SJCRH30 (cell line): ENCODE data around the gene GDF15. TPM values are rescaled to one million over a fixed set of nuclear protein-coding genes. Genes with fewer than 3 reads are reported as not detected.
"Not testable (repeated sequence)": the region's sequence is repeated elsewhere in the genome, so short reads cannot be mapped to it uniquely, and the experiment has no call there.

Experiments used
- DNase-seq, 2 experiments: peaks; one replicate each; pipeline ENCODE4 v3.0.0-alpha.2; 2015 to 2020
- H3K27ac ChIP-seq: fragments of 250-450 bp; sonication (Bioruptor Pico); 2 replicates; pipeline ENCODE4 v1.5.1; 2020; ENCODE audit warnings: mild to moderate bottlenecking, moderate library complexity
- H3K27me3 ChIP-seq: fragments of 250-450 bp; sonication (Bioruptor Pico); 2 replicates; pipeline ENCODE4 v1.5.1; 2020; ENCODE audit warnings: mild to moderate bottlenecking, moderate library complexity
- H3K36me3 ChIP-seq: fragments of 250-450 bp; sonication (Bioruptor Pico); 2 replicates; pipeline ENCODE4 v1.5.1; 2020; ENCODE audit warnings: mild to moderate bottlenecking, moderate library complexity
- H3K4me1 ChIP-seq: fragments of 250-450 bp; sonication (Bioruptor Pico); 2 replicates; pipeline ENCODE4 v1.5.1; 2020; ENCODE audit warnings: mild to moderate bottlenecking, moderate library complexity
- H3K4me3 ChIP-seq: fragments of 250-450 bp; sonication (Bioruptor Pico); 2 replicates; pipeline ENCODE4 v1.5.1; 2020; ENCODE audit warnings: mild to moderate bottlenecking, moderate library complexity
- H3K9me3 ChIP-seq: fragments of 250-450 bp; sonication (Bioruptor Pico); replicated peaks from 2 replicates; pipeline ENCODE4 v1.5.1; 2020; ENCODE audit warnings: mild to moderate bottlenecking, moderate library complexity
- total RNA-seq: library from RNA; depleted of rRNA; stranded (reverse); fragments of >200 nt; shearing (Covaris generic); gene quantifications from 2 replicates; pipeline ENCODE4 v1.2.3, GENCODE V29; 2014; rRNA removed

Gene GDF15, protein sequence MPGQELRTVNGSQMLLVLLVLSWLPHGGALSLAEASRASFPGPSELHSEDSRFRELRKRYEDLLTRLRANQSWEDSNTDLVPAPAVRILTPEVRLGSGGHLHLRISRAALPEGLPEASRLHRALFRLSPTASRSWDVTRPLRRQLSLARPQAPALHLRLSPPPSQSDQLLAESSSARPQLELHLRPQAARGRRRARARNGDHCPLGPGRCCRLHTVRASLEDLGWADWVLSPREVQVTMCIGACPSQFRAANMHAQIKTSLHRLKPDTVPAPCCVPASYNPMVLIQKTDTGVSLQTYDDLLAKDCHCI
- 17.5 and 27.1 TPM in 2 replicates for total RNA-seq

GRCh38 chr19:18385675-18386542, at the start of gene GDF15:
GDF15 (plus strand) TSS chr19:18386158; CDS start chr19:18386190, 32 bp downstream.
- peak; percentile 84 to 89 for DNase-seq
- H3K4me3 ChIP-seq = peak within 1 kb of the TSS; percentile 71
- H3K9me3 ChIP-seq = no peaks in the 10 kb centered on the region
- peak within 1 kb of the TSS; percentile 91 for H3K27ac ChIP-seq
- H3K27me3 ChIP-seq = no peaks in the 10 kb centered on the region
- peaks cover 14% of the 10 kb centered on the region for H3K36me3 ChIP-seq
- H3K4me1 ChIP-seq = peaks cover 10% of the 10 kb centered on the region

GRCh38 chr19:18338541-18338940, 47.4 kb upstream of the GDF15 start:
- H3K36me3 ChIP-seq = no peaks in the 10 kb centered on the region
- DNase-seq = no peak
- H3K27ac ChIP-seq = no peak overlapping the region
- H3K4me1 ChIP-seq = peaks cover 7% of the 10 kb centered on the region
- no peak overlapping the region for H3K4me3 ChIP-seq
- H3K27me3 ChIP-seq = peaks cover 6% of the 10 kb centered on the region
- no peaks in the 10 kb centered on the region for H3K9me3 ChIP-seq

DNA sequence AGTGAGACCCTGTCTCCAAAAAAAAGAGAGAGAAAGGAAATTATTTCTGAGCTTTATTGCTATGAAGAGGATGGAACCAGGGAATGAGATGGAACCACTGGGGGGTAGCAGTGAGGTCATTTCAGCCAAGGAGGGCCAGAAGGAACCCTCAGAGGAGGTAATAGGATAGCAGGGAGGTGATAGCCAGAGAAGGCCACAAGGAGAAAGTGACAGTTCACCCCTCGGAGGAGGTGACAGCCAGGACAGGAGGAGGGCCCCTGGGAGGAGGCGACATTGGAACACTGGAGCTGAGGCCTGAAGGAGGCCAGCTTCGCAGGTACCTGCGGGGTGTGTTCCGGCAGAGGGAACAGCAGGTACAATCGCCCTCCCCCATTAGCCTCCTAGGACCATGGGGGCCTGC, 46.2 kb upstream of the GDF15 start:
- DNase-seq = peak; percentile 38 to 57
- Histone ChIP-seq H3K27ac (no peak overlapping the region), H3K4me1 (peaks cover 7% of the 10 kb centered on the region), H3K4me3 (no peak overlapping the region), H3K9me3 (no peaks in the 10 kb centered on the region), H3K27me3 (peaks cover 6% of the 10 kb centered on the region), H3K36me3 (no peaks in the 10 kb centered on the region)

DNA sequence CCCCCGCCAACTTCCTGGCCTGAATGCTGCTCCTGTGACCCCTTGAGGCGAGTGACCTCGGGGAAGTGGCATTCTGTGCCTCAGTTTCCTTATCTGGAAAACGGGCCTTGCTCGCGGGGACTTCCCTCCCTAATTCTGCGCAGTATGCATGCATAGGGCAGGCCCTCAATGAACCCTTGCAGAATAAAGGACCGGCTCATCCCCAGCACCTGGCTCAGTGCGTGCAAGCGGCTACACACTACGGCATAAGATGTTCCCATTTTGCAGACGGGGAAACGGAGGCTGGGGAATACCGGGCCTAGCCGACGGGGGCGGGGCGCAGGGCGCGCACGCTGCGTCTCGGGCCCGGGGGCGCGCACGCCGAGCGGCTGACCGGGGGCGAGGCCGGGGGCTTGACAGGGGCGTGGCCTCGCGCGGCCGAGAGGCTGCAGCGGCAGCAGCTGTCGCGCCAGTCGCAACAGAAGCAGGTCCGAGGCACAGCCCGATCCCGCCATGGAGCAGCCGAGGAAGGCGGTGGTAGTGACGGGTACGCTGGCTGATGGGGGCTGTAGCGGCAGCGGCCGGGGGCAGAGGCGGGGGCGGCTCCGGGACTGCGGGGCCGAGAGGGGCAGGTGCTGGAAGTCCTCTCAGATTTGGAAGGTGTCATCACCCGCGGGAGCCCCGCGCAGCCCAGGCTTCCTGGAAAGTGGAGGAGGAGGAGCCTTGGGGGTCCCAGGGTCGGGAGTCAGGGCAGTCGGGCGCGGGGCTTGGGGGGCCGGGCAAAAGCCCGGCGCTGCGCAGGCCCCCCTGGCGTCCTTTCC, 45.6 kb upstream of the GDF15 start, which contains the start of gene PGPEP1:
Gene PGPEP1 (plus strand): TSS at position 409 of the 800 bp plus-strand sequence. CDS start 84 bp downstream, at position 493.
- peak within 1 kb of the TSS; percentile 7; the same call in 1 of the 2 replicates for H3K27ac ChIP-seq

GRCh38 chr19:18340990-18341868, 44.7 kb upstream of the GDF15 start:
- peak; percentile 75 to 76 for DNase-seq
- H3K36me3 ChIP-seq = no peaks in the 10 kb centered on the region
- no peaks in the 10 kb centered on the region for H3K9me3 ChIP-seq
- H3K27ac ChIP-seq = peak overlapping the region; percentile 7; the same call in 1 of the 2 replicates
- H3K27me3 ChIP-seq = peaks cover 6% of the 10 kb centered on the region
- peak overlapping the region; percentile 60 for H3K4me3 ChIP-seq
- peaks cover 13% of the 10 kb centered on the region for H3K4me1 ChIP-seq

More for the DNA sequence above, 45.6 kb upstream of the GDF15 start, which contains the start of gene PGPEP1:
- peak within 1 kb of the TSS; percentile 60 for H3K4me3 ChIP-seq
- no peaks in the 10 kb centered on the region for H3K36me3 ChIP-seq
- no peaks in the 10 kb centered on the region for H3K9me3 ChIP-seq
- peaks cover 6% of the 10 kb centered on the region for H3K27me3 ChIP-seq
- DNase-seq = peak; percentile 73 to 74
- peaks cover 7% of the 10 kb centered on the region for H3K4me1 ChIP-seq

DNA sequence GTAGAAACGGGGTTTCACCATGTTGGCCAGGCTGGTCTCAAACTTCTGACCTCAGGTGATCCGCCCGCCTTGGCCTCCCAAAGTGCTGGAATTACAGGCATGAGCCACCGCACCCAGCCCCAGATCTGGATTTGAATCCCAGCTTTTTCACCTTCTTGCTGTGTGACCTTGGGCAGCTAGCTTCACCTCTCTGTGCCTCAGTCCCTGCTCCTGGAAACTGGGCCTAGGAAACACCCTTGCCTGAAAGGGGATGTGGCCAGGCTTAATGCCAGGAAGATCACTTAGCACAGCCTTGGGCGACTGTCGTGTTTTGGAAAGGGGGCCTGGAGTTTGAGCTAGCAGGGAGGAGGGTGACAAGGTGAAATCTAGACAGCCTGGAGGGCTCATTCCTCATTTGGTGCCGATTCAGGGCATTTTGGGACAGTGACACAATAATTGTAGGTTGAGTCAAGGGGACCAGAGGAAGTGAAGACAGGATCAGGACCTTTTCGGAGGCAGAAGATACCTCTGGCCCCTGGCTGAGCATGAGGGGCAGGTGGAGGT, 43.8 kb upstream of the GDF15 start:
- Histone ChIP-seq H3K36me3 (no peaks in the 10 kb centered on the region), H3K27ac (no peak overlapping the region), H3K9me3 (no peaks in the 10 kb centered on the region), H3K4me3 (no peak overlapping the region), H3K4me1 (peaks cover 14% of the 10 kb centered on the region), H3K27me3 (peaks cover 6% of the 10 kb centered on the region)
- DNase-seq = no peak

GRCh38 chr19:18344582-18344950, 41.4 kb upstream of the GDF15 start:
- no peaks in the 10 kb centered on the region for H3K36me3 ChIP-seq
- no peak overlapping the region for H3K27ac ChIP-seq
- H3K9me3 ChIP-seq = no peaks in the 10 kb centered on the region
- peaks cover 14% of the 10 kb centered on the region for H3K4me1 ChIP-seq
- no peak for DNase-seq
- no peak overlapping the region for H3K4me3 ChIP-seq
- H3K27me3 ChIP-seq = no peaks in the 10 kb centered on the region

DNA sequence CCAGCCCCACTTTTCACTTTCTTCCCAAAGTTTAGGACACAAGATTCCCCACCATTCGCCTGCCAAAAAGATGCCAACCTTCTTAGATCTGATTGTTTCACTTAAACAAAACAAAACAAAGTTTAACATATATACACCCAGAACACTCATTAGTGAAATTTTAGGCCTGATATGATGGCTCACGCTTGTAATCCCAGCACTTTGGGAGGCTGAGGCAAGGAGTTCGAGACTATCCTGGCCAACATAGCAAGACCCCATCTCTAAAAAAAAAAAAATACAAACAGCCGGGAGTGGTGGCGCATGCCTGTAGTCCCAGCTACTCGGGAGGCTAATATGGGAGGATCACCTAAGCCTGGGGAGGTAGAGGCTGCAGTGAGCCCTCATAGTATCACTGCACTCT, 40.7 kb upstream of the GDF15 start:
- Histone ChIP-seq H3K4me3 (no peak overlapping the region), H3K27me3 (no peaks in the 10 kb centered on the region), H3K27ac (no peak overlapping the region), H3K9me3 (no peaks in the 10 kb centered on the region), H3K36me3 (no peaks in the 10 kb centered on the region), H3K4me1 (peaks cover 14% of the 10 kb centered on the region)
- no peak for DNase-seq

- Histone ChIP-seq H3K36me3 (no peaks in the 10 kb centered on the region), H3K9me3 (no peaks in the 10 kb centered on the region), H3K4me3 (no peak overlapping the region), H3K27ac (peak overlapping the region; percentile 35; the same call in 1 of the 2 replicates), H3K4me1 (peaks cover 12% of the 10 kb centered on the region), H3K27me3 (no peaks in the 10 kb centered on the region)
- DNase-seq = peak; percentile 76 to 79
Measured at GRCh38 chr19:18346091-18346490, 39.9 kb upstream of the GDF15 start.

DNA sequence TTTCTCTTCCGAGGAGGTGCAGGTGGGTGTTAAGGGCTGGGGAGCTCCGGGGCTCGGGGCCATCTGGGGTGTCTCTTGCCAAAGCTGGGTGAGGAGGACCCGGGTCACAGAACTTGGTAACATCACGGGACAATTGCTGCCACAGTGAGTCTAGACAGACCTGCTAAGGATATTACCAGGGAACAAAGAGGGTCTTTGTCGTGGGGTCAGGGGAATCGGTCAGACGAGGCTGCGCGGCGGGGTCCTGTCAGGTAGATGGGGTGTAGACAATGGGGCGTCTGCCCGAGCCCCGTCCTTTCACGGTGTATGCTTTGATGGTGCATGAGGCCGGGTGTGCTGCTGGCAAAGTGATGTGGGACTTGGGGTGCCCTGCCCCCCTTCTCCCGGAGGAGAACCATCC, 37.8 kb upstream of the GDF15 start:
- Histone ChIP-seq H3K4me1 (peaks cover 7% of the 10 kb centered on the region; the same call in 1 of the 2 replicates), H3K9me3 (no peaks in the 10 kb centered on the region), H3K27ac (no peak overlapping the region), H3K36me3 (no peaks in the 10 kb centered on the region), H3K4me3 (no peak overlapping the region), H3K27me3 (no peaks in the 10 kb centered on the region)
- no peak for DNase-seq

DNA sequence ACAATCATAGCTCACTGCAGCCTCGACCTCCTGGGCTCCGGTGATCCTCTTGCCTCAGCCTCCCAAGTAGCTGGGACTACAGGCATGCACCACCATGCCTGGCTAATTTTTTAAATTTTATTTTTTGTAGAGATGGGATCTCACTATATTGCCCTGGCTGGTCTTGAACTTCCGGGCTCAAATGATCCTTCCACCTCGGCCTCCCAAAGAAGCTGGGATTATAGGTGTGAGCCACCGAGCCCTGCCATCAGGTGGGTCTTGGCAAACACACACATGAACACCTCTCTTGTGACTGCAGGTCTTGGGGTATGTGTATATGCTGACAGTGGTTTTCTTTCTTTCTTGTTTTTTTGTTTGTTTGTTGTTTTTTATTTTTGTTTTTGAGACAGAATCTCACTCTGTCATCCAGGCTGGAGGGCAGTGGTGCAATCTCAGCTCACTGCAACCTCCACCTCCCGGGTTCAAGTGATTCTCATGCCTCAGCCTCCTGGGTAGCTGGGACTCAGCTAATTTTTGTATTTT, 37.1 kb upstream of the GDF15 start:
- H3K4me3 ChIP-seq, H3K4me1 ChIP-seq, H3K27ac ChIP-seq, H3K9me3 ChIP-seq, DNase-seq, H3K36me3 ChIP-seq, H3K27me3 ChIP-seq: not testable (repeated sequence)

DNA sequence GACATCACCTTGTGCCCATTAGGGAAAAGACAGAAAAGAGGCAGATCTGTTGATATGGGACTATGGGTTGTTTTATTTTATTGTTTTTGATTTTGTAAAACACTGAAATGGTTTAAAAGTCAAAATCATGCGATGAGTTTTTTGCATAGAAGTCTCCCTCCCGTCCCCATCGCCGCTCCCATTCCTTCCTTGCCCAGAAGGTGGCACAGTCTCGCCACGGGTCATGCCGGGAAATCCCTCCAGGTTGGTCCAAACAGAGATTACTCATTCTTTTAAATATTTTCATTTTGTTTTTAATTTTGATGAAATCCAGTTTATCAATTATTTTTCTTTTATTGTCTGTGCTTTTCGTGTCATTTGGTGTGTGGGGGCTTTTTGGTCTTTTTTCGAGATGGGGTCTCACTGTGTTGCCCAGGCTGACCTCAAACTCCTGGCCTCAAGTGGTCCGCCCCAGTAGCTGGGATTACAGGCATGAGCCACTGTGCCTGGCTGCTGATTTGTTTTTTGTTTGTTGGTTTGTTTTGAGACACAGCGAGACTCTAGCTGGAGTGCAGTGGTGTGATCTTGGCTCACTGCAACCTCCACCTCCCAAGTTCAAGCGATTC, 36.3 kb upstream of the GDF15 start:
- Histone ChIP-seq H3K4me1 (peaks cover 7% of the 10 kb centered on the region; the same call in 1 of the 2 replicates), H3K36me3 (no peaks in the 10 kb centered on the region), H3K27me3 (no peaks in the 10 kb centered on the region), H3K9me3 (no peaks in the 10 kb centered on the region), H3K27ac (no peak overlapping the region), H3K4me3 (no peak overlapping the region)
- DNase-seq = peak; percentile 68 to 78

- Histone ChIP-seq H3K27me3 (no peaks in the 10 kb centered on the region), H3K9me3 (no peaks in the 10 kb centered on the region), H3K4me1 (peaks cover 7% of the 10 kb centered on the region; the same call in 1 of the 2 replicates), H3K4me3 (no peak overlapping the region), H3K27ac (no peak overlapping the region), H3K36me3 (no peaks in the 10 kb centered on the region)
- no peak for DNase-seq
Measured at GRCh38 chr19:18350490-18350889, 35.5 kb upstream of the GDF15 start.
